ENCODE results near the gene METTL21A. TPM values are rescaled to one million over a fixed set of nuclear protein-coding genes. Genes with fewer than 3 reads are reported as not detected.

METTL21A gene
- total RNA-seq, 1 donor from 2014 or later: 14.8 TPM

GRCh38 chr2:207584952-207585351 is 40.2 kb downstream of the METTL21A start:
- ATAC-seq (ENCODE audit: poor library complexity): no peak
- intact Hi-C loops (cut with DNase I): no loop called here
- no peak for DNase-seq

DNA sequence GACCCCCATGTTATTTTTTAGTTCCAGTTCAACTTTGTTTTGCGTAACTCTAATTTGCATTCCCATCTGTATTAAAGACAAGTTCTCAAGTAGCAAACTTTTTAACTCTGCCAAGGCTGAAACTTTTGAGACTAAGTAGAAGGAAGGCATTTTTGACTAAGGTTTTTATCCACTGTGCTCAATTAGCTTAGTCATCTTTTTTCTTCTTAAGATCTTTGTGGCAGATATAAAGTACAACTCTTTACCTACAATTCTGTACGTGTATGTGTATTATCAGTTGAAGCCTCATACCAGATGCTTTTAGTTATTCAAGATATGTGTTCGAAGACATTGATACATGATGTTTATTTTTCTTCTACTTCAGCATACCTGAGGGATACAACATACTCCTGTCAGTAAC is 53.8 kb downstream of the METTL21A start:
- ATAC-seq (ENCODE audit: poor library complexity) (no peak), DNase-seq (no peak)
- intact Hi-C loops (cut with DNase I): no loop called here

- ATAC-seq (ENCODE audit: poor library complexity) (no peak), DNase-seq (no peak)
- intact Hi-C loops (cut with DNase I): no loop called here
Observed at GRCh38 chr2:207567671-207568070, 57.5 kb downstream of the METTL21A start.

DNA sequence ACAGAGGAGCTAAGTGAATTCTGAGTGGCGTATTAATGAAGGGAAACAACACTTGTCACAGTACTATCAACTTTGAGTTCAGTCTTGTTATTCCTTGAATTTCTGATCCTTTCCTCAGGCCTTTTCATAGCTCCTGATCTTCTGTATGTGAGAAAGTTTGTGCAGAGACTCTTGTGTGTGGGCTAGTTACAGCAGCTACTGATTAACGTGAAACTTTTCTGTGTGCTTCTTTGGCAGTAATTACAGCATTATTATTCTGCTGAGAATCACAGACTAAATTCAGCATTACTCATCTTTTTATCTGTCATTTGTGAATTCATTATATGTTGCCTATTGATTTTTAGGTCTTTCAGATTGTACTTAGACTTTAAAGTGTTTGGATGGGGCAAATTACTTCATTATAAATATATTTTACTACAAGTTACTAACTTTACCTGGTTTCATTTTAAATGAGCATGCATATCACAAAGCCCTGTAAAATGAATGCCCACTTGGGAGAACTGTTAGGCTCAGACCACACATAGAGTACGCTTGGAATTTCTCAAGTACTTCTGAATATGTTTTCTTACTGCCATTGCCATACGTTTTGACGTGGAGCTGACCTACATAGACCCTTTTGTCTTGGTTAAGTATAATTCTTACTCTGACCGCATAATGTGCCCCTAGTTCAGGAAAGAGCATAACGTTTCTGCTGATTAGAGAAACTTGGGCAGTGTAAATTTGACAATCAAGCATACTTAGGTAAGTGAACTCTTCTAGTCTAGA is 59.3 kb downstream of the METTL21A start:
- ATAC-seq (ENCODE audit: poor library complexity) (no peak), DNase-seq (no peak)
- intact Hi-C loops (cut with DNase I): no loop called here

Other genes with a start within 250 kb of the METTL21A start
- gene CREB1, start 95.4 kb downstream of the METTL21A start, total RNA-seq: 47.9 TPM
- 8.9 TPM for gene CCNYL1, start 86.2 kb upstream of the METTL21A start, total RNA-seq
- 4.1 TPM for gene FZD5, start 144.5 kb upstream of the METTL21A start, total RNA-seq

All from Right ventricle myocardium superior (tissue), 1 donor.